K562 (cell line): ENCODE results near the gene SRMS. TPM values are rescaled to one million over a fixed set of nuclear protein-coding genes. Genes with fewer than 3 reads are reported as not detected.

ENCODE experiments used
- HMG20B ChIP-seq: fragments of 250-450 bp; sonication (Bioruptor Pico); IDR thresholded peaks from 2 replicates; pipeline ENCODE4 v1.5.0; 2021; ENCODE audit warnings: mild to moderate bottlenecking
- KDM1A ChIP-seq, 2 experiments: fragments of 450-650 bp; IDR thresholded peaks; 2 replicates each; pipeline ENCODE4 v1.6.1; 2016; ENCODE audit warnings: mild to moderate bottlenecking in 2 of 2
- RREB1 ChIP-seq: fragments of 250-450 bp; sonication (Bioruptor Pico); IDR thresholded peaks from 2 replicates; pipeline ENCODE4 v1.4.0; 2020
- ZNF354B ChIP-seq: fragments of 250-450 bp; sonication (Bioruptor Pico); IDR thresholded peaks from 2 replicates; pipeline ENCODE4 v1.4.0; 2020
- polyA plus RNA-seq, 8 experiments: library from polyadenylated mRNA; depleted of rRNA in 4 of 8; stranded (reverse) in 5 of 8; unstranded in 3 of 8; fragments of >200 nt; fragmentation: Nextera tagmentation in 2 of 8; fragmentation: Illumina TruSeq in 1 of 8; extraction: Ambion mirVana in 2 of 8; extraction: Trizol in 1 of 8; gene quantifications; 2 replicates each; pipeline versions ENCODE4 v1.2.1 to v1.2.3, GENCODE V29; 2011 to 2014; ENCODE audit warnings: inconsistent platforms in 1 of 8, missing spikeins in 1 of 8
- total RNA-seq, 7 experiments: library from RNA; depleted of rRNA in 6 of 7; stranded (reverse); fragments of >200 nt in 6 of 7; fragmentation: Illumina TruSeq in 2 of 7; extraction: Trizol in 2 of 7; gene quantifications; 2 replicates each; pipeline versions ENCODE4 v1.2.1 to v1.2.3, GENCODE V29; 2011 to 2021; ENCODE audit warnings: low replicate concordance in 1 of 7

The SRMS gene
- total and polyA plus RNA-seq, 9 of the 15 experiments (the other 6 are each of a cell fraction or from before 2014, with no cell fraction given) = 0.07 TPM; not detected in 8

- TF ChIP-seq RREB1 (CRISPR knock-in tag) = no peak
- TF ChIP-seq HMG20B (CRISPR knock-in tag) = no peak
- TF ChIP-seq ZNF354B = no peak
- no peak for TF ChIP-seq KDM1A (IDR thresholded peaks at IDR 0.05)
Observed at GRCh38 chr20:63497138-63497945, 50.2 kb downstream of the SRMS start (continued).
